ENCODE data around the gene ARPC3. TPM values are rescaled to one million over a fixed set of nuclear protein-coding genes. Genes with fewer than 3 reads are reported as not detected.
"Not testable (repeated sequence)": the region's sequence is repeated elsewhere in the genome, so short reads cannot be mapped to it uniquely, and the experiment has no call there.

Gene ARPC3
- total RNA-seq, 1 donor from 2014 or later: 316 TPM

DNA sequence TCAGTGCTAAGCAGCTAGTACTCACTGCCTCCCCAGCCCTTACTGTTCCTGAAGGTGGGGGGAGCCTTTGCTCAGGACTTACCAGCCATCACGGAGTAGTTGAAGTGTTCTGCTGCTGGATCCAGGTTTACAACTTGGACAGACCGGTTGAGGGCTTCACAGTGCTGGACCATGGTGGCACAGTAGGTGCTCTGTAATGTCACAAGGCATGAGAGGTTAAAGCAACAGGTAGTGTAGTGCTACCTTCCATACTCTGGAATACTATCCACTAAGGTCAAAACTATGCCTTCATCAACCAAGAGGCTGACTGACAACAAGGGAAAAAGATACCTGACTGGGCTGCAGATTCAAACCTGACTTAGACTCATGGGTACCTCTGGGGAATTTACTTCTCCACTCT is 14.9 kb upstream of the ARPC3 start:
- Histone ChIP-seq H3K36me3 (ENCODE audit: insufficient read depth, low read length) (peaks cover 9% of the 10 kb centered on the region), H3K9ac (ENCODE audit: low read length) (no peak overlapping the region), H3K4me1 (ENCODE audit: insufficient read depth, low read length) (peaks cover 11% of the 10 kb centered on the region), H4K20me1 (ENCODE audit: insufficient read depth, low read length) (peaks cover 6% of the 10 kb centered on the region), H2AFZ (ENCODE audit: low read depth, low read length) (no peak overlapping the region), H3K27ac (ENCODE audit: low read depth, low read length) (no peak overlapping the region), H3K4me2 (ENCODE audit: low read length) (no peak overlapping the region), H3K9me3 (ENCODE audit: insufficient read depth, low read depth, low read length) (no peaks in the 10 kb centered on the region), H3K79me2 (ENCODE audit: insufficient read depth, low read length) (peaks cover 50% of the 10 kb centered on the region), H3K27me3 (ENCODE audit: insufficient read depth, low read length) (no peaks in the 10 kb centered on the region), H3K4me3 (ENCODE audit: insufficient read depth, low read depth, low read length) (no peak overlapping the region)
- Mint-ChIP-seq H3K9me3 (ENCODE audit: unreplicated experiment) (no peaks in the 10 kb centered on the region), H3K4me3 (ENCODE audit: unreplicated experiment) (no peak overlapping the region), H3K27ac (ENCODE audit: unreplicated experiment) (no peak overlapping the region), H3K27me3 (ENCODE audit: low read depth, unreplicated experiment) (no peaks in the 10 kb centered on the region), H3K4me1 (ENCODE audit: low read depth, unreplicated experiment) (peaks cover 2% of the 10 kb centered on the region), H3K36me3 (ENCODE audit: low read depth, unreplicated experiment) (no peaks in the 10 kb centered on the region)
- DNase-seq (ENCODE audit: low read depth): no peak
- FAIRE-seq: no peak
- TF ChIP-seq EZH2 (IDR thresholded peaks at IDR 0.05; ENCODE audit: insufficient read depth, low read length) (no peak), CTCF (IDR thresholded peaks at IDR 0.05; ENCODE audit: insufficient read depth, low read depth, low read length) (no peak)

DNA sequence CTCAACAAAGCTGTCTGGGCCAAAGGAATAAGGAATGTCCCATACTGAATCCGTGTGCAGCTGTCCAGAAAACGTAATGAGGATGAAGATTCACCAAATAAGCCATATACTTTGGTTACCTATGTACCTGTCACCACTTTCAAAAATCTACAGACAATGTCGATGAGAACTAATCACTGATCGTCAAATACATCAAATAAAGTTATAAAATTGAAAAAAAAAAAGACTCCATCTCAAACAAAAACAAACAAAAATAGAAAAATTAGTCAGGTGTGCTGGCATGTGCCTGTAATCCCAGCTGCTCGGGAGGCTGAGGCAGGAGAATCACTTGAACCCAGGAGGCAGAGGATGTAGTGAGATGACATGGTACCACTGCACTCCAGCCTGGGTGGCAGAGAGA is 11.1 kb upstream of the ARPC3 start:
- not testable (repeated sequence) for H3K4me2 ChIP-seq (ENCODE audit: low read length); H3K4me3 ChIP-seq (ENCODE audit: insufficient read depth, low read depth, low read length); H3K4me1 ChIP-seq (ENCODE audit: insufficient read depth, low read length); H3K4me1 Mint-ChIP-seq (ENCODE audit: low read depth, unreplicated experiment); H3K27me3 ChIP-seq (ENCODE audit: insufficient read depth, low read length); H3K27me3 Mint-ChIP-seq (ENCODE audit: low read depth, unreplicated experiment); H3K9me3 Mint-ChIP-seq (ENCODE audit: unreplicated experiment); H2AFZ ChIP-seq (ENCODE audit: low read depth, low read length); H3K27ac ChIP-seq (ENCODE audit: low read depth, low read length); H3K36me3 Mint-ChIP-seq (ENCODE audit: low read depth, unreplicated experiment); H3K4me3 Mint-ChIP-seq (ENCODE audit: unreplicated experiment); DNase-seq (ENCODE audit: low read depth); H3K9me3 ChIP-seq (ENCODE audit: insufficient read depth, low read depth, low read length); H3K27ac Mint-ChIP-seq (ENCODE audit: unreplicated experiment); H3K9ac ChIP-seq (ENCODE audit: low read length); H4K20me1 ChIP-seq (ENCODE audit: insufficient read depth, low read length); H3K36me3 ChIP-seq (ENCODE audit: insufficient read depth, low read length); FAIRE-seq
- peaks cover 24% of the 10 kb centered on the region for H3K79me2 ChIP-seq (ENCODE audit: insufficient read depth, low read length)

DNA sequence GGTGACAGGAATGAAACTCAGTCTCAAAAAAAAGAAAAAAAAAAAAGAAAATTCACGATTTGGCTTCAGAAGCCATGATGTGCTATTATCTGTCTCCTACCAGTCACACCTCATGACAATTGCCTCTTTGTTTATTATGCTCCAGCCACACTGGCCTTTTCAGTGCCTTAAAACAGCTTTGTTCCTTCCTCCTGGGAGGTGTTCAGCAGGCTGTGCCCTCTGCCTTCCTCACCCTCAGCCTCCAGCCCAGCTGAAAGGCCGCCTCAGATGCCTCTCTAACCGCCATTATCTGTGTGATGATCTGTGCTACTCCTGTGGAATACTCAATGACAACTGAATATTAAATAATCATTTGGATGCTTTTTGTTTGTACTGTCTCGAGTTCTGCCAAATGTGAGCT is 8.6 kb upstream of the ARPC3 start:
- Histone ChIP-seq H3K9ac (ENCODE audit: low read length) (no peak overlapping the region), H4K20me1 (ENCODE audit: insufficient read depth, low read length) (no peaks in the 10 kb centered on the region), H3K4me2 (ENCODE audit: low read length) (no peak overlapping the region), H3K27ac (ENCODE audit: low read depth, low read length) (no peak overlapping the region), H3K4me1 (ENCODE audit: insufficient read depth, low read length) (no peaks in the 10 kb centered on the region), H3K36me3 (ENCODE audit: insufficient read depth, low read length) (peaks cover 8% of the 10 kb centered on the region), H2AFZ (ENCODE audit: low read depth, low read length) (no peak overlapping the region), H3K9me3 (ENCODE audit: insufficient read depth, low read depth, low read length) (no peaks in the 10 kb centered on the region), H3K79me2 (ENCODE audit: insufficient read depth, low read length) (peaks cover 13% of the 10 kb centered on the region), H3K4me3 (ENCODE audit: insufficient read depth, low read depth, low read length) (no peak overlapping the region), H3K27me3 (ENCODE audit: insufficient read depth, low read length) (no peaks in the 10 kb centered on the region)
- H3K9me3 Mint-ChIP-seq (ENCODE audit: unreplicated experiment): no peaks in the 10 kb centered on the region
- no peaks in the 10 kb centered on the region for H3K4me1 Mint-ChIP-seq (ENCODE audit: low read depth, unreplicated experiment)
- no peak overlapping the region for H3K4me3 Mint-ChIP-seq (ENCODE audit: unreplicated experiment)
- FAIRE-seq (no peak), DNase-seq (ENCODE audit: low read depth) (no peak)
- TF ChIP-seq EZH2 (IDR thresholded peaks at IDR 0.05; ENCODE audit: insufficient read depth, low read length): no peak
- no peak for TF ChIP-seq CTCF (IDR thresholded peaks at IDR 0.05; ENCODE audit: insufficient read depth, low read depth, low read length)
- no peak overlapping the region for H3K27ac Mint-ChIP-seq (ENCODE audit: unreplicated experiment)
- H3K27me3 Mint-ChIP-seq (ENCODE audit: low read depth, unreplicated experiment): no peaks in the 10 kb centered on the region
- H3K36me3 Mint-ChIP-seq (ENCODE audit: low read depth, unreplicated experiment): peaks cover 2% of the 10 kb centered on the region
